GM12878 (cell line): ENCODE results near the gene SLCO3A1. TPM values are rescaled to one million over a fixed set of nuclear protein-coding genes. Genes with fewer than 3 reads are reported as not detected.

Experiments used
- ATAC-seq: fragments of 200-7000 bp; cut with Tn5 transposase; 3 replicates; pipeline ENCODE4 v1.9.1; 2020; ENCODE audit warnings: mild to moderate bottlenecking, moderate library complexity
- BruUV-seq: library from RNA; stranded (reverse); fragments of 400-500 nt; replicated peaks from 2 replicates; lab custom pipeline; 2021; lab: Mats Ljungman, UMichigan
- CTCF ChIA-PET: fragments of 300-600 bp; sonication (Branson Sonifier 250); formaldehyde crosslinking; extraction: SDS; loops from one replicate; lab custom pipeline; 2021; ENCODE audit warnings: inconsistent platforms; lab: Yijun Ruan, JAX
- POLR2A ChIA-PET: fragments of 350-600 bp; formaldehyde crosslinking; extraction: SDS; loops from one replicate; lab custom pipeline; 2021; ENCODE audit warnings: inconsistent platforms; lab: Charles Lee
- RAD21 ChIA-PET: fragments of 300-600 bp; sonication (Branson Sonifier 250); formaldehyde crosslinking; loops from one replicate; lab custom pipeline; 2023; ENCODE audit warnings: antibody characterized with exemption; ENCODE audit not compliant: unreplicated experiment; lab: Charles Lee
- SMC1A ChIA-PET: fragments of 300-600 bp; sonication (Branson Sonifier 250); formaldehyde crosslinking; loops from one replicate; lab custom pipeline; 2023; ENCODE audit not compliant: unreplicated experiment, uncharacterized antibody; lab: Charles Lee
- DNase-seq: peaks from one replicate; pipeline ENCODE4 v3.0.0-alpha.2; 2011; ENCODE audit warnings: low read depth, low spot score
- FAIRE-seq: peaks from 3 replicates; lab custom pipeline; 2011; peaks lifted over from hg19 to GRCh38; lab: Jason Lieb, UNC
- H2AFZ ChIP-seq: 2 replicates; pipeline ENCODE4 v1.6.0; 2011; ENCODE audit warnings: low read depth, low read length, control low read depth; ENCODE audit not compliant: control insufficient read depth
- H3K27ac ChIP-seq: 2 replicates; pipeline ENCODE4 v1.5.1; 2011; ENCODE audit warnings: control low read depth; ENCODE audit not compliant: control insufficient read depth, insufficient read depth
- H3K27me3 ChIP-seq, 2 experiments: replicated peaks in 1 of 2; 2 replicates each; pipeline versions ENCODE4 v1.6.0 to v1.6.1; 2011; ENCODE audit warnings: low read length in 1 of 2; ENCODE audit not compliant: control insufficient read depth in 2 of 2, insufficient read depth in 2 of 2
- H3K36me3 ChIP-seq, 2 experiments: 2 replicates each; pipeline ENCODE4 v1.5.1; 2011; ENCODE audit warnings: low read length in 1 of 2; ENCODE audit not compliant: control insufficient read depth in 2 of 2, insufficient read depth in 2 of 2
- H3K4me1 ChIP-seq: 2 replicates; pipeline ENCODE4 v1.6.1; 2011; ENCODE audit warnings: mild to moderate bottlenecking, low read length, moderate library complexity, mixed read lengths; ENCODE audit not compliant: control insufficient read depth, insufficient read depth
- H3K4me2 ChIP-seq: 2 replicates; pipeline ENCODE4 v1.6.0; 2011; ENCODE audit warnings: control low read depth; ENCODE audit not compliant: control insufficient read depth, insufficient read depth
- H3K4me3 ChIP-seq: fragments of 200-600 bp; sonication (generic); 2 replicates; pipeline ENCODE4 v1.5.1; 2016
- H3K79me2 ChIP-seq: 2 replicates; pipeline ENCODE4 v1.6.0; 2011; ENCODE audit warnings: low read length; ENCODE audit not compliant: control insufficient read depth, insufficient read depth
- H3K9ac ChIP-seq: 2 replicates; pipeline ENCODE4 v1.8.0; 2011; ENCODE audit warnings: low read length, control low read depth, mixed read lengths; ENCODE audit not compliant: control insufficient read depth, insufficient read depth
- H3K9me3 ChIP-seq: replicated peaks from 3 replicates; pipeline ENCODE4 v1.5.1; 2011; ENCODE audit warnings: mild to moderate bottlenecking, low read length; ENCODE audit not compliant: control insufficient read depth, insufficient read depth
- H4K20me1 ChIP-seq: 2 replicates; pipeline ENCODE4 v1.6.0; 2011; ENCODE audit not compliant: control insufficient read depth, insufficient read depth
- BCL11A ChIP-seq: IDR thresholded peaks from 2 replicates; pipeline ENCODE4 v1.6.1; 2011; ENCODE audit warnings: low read depth, low read length
- CHD1 ChIP-seq: IDR thresholded peaks from 2 replicates; pipeline ENCODE4 v1.6.1; 2012; ENCODE audit warnings: low read depth, low read length, improper control_type of control experiment
- EGR1 ChIP-seq, 2 experiments: IDR thresholded peaks; 1 replicate in 1 of 2; 2 replicates in 1 of 2; pipeline ENCODE4 v1.6.1; 2011 to 2012; ENCODE audit warnings: low read depth in 2 of 2, low read length in 2 of 2, borderline replicate concordance in 1 of 2, mild to moderate bottlenecking in 1 of 2, moderate library complexity in 1 of 2
- MTA3 ChIP-seq: IDR thresholded peaks from 2 replicates; pipeline ENCODE4 v1.6.1; 2012; ENCODE audit warnings: low read length, inconsistent platforms, borderline replicate concordance
- NFYA ChIP-seq: IDR thresholded peaks from 2 replicates; pipeline ENCODE4 v1.6.1; 2011; ENCODE audit warnings: low read depth, mild to moderate bottlenecking, low read length, improper control_type of control experiment, borderline replicate concordance
- NRF1 ChIP-seq: conservative IDR thresholded peaks from 2 replicates; pipeline ENCODE4 v1.6.1; 2011; ENCODE audit warnings: mild to moderate bottlenecking, low read depth, low read length, improper control_type of control experiment
- TAF1 ChIP-seq: IDR thresholded peaks from 2 replicates; pipeline ENCODE4 v1.6.1; 2011; ENCODE audit warnings: mild to moderate bottlenecking, low read depth, low read length, borderline replicate concordance
- WGBS: methylation state at CpG from one replicate; pipeline ENCODE4 v1.1.6; 2016; ENCODE audit warnings: low lambda C conversion rate; ENCODE audit not compliant: insufficient replicate concordance, insufficient coverage; ENCODE audit errors: missing lambda C conversion rate; 5-methylcytosine and 5-hydroxymethylcytosine counted together
- in situ Hi-C: fragments of 300-500 bp; cut with MboI; formaldehyde crosslinking; loops from 9 replicates; pipeline ENCODE4 v1.14.3; 2018; ENCODE audit warnings: mixed read lengths
- intact Hi-C: fragments of 100-400 bp; cut with micrococcal nuclease; formaldehyde crosslinking; loops from one replicate; pipeline ENCODE4 v1.14.2; 2022; ENCODE audit not compliant: unreplicated experiment
- polyA plus RNA-seq, 11 experiments: library from polyadenylated mRNA; depleted of rRNA in 4 of 11; unstranded in 6 of 11; stranded (reverse) in 5 of 11; fragments of >200 nt; fragmentation: Nextera tagmentation in 4 of 11; fragmentation: Illumina TruSeq in 1 of 11; extraction: Ambion mirVana in 4 of 11; extraction: Trizol in 1 of 11; gene quantifications; 1 replicate in 1 of 11; 2 replicates in 10 of 11; pipeline versions ENCODE4 v1.2.1 to v1.2.3, GENCODE V29; 2011 to 2016; ENCODE audit warnings: inconsistent platforms in 2 of 11, missing spikeins in 2 of 11, low read depth in 1 of 11
- total RNA-seq, 4 experiments: library from RNA; depleted of rRNA in 3 of 4; stranded (reverse); fragments of >200 nt in 3 of 4; fragmentation: Illumina TruSeq in 1 of 4; extraction: Trizol in 1 of 4; gene quantifications; 2 replicates each; pipeline versions ENCODE4 v1.2.1 to v1.2.3, GENCODE V29; 2013 to 2021
- TF ChIP-seq, protein P1 (sequence below): fragments of 450-650 bp; IDR thresholded peaks from 2 replicates; pipeline ENCODE4 v1.6.1; 2017; ENCODE audit warnings: antibody characterized with exemption, mild to moderate bottlenecking, moderate library complexity
- TF ChIP-seq, protein P2 (sequence below): IDR thresholded peaks from 2 replicates; pipeline ENCODE4 v1.6.1; 2011; ENCODE audit warnings: low read depth, mild to moderate bottlenecking, low read length, moderate library complexity, borderline replicate concordance; ENCODE audit errors: extremely low read depth
- TF ChIP-seq, protein P3 (sequence below): fragments of 450-650 bp; IDR thresholded peaks from 2 replicates; pipeline ENCODE4 v1.6.1; 2016; ENCODE audit warnings: mild to moderate bottlenecking, moderate library complexity, borderline replicate concordance
- TF ChIP-seq, protein P4 (sequence below): IDR thresholded peaks from 2 replicates; pipeline ENCODE4 v1.6.1; 2012; ENCODE audit warnings: low read depth, low read length, improper control_type of control experiment

The SLCO3A1 gene
- total and polyA plus RNA-seq, 10 of the 15 experiments (the other 5 are each of a cell fraction or from before 2014, with no cell fraction given), result 0.05 to 5.9 (median 0.31) TPM

DNA sequence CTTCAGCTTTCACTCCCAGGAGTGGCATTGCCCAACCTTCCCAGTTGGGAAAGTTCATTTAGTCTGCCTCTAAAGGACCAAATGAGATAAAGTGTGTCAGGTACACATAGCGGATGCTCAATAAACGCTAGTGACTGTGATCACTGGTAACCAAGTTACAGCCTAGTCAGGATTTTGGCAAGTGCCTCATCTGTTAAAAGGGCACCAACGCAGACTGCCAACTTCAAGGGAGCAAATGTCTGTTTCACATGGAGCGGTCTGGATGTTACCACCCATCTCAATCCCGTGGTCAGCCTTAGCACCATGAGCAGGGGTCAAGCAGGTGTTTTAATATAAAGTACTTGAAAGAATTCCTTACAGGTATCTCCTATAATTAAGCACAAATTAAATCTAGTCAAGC lies 22.7 kb downstream of the SLCO3A1 start:
- Histone ChIP-seq H3K4me1 (no peaks in the 10 kb centered on the region), H3K79me2 (no peaks in the 10 kb centered on the region), H3K4me2 (no peak overlapping the region), H3K9ac (no peak overlapping the region), H3K27ac (no peak overlapping the region), H3K36me3 (no peaks in the 10 kb centered on the region), H2AFZ (no peak overlapping the region), H3K27me3 (no peaks in the 10 kb centered on the region), H3K4me3 (no peak overlapping the region), H3K9me3 (no peaks in the 10 kb centered on the region), H4K20me1 (no peaks in the 10 kb centered on the region)
- no TSS peak for BruUV-seq
- WGBS, result 35% methylated on average over 5 of the region's 5 CpGs
- POLR2A ChIA-PET, result no interaction called here
- DNase-seq (no peak), ATAC-seq (no peak), FAIRE-seq (no peak)
- SMC1A ChIA-PET, result interaction anchor here (2.1 kb wide), 1 partner anchor 9 kb away, joined by 4 read pairs; no protein-coding TSS in a partner anchor
- intact Hi-C loops (no loop called here), in situ Hi-C loops (no loop called here)
- RAD21 ChIA-PET, result no interaction called here
- CTCF ChIA-PET, result no interaction called here
- TF ChIP-seq EGR1 (IDR thresholded peaks at IDR 0.05; ENCODE audit: borderline replicate concordance in 1 of 2, low read depth in 2 of 2, low read length in 2 of 2) (no peak), BCL11A (no peak), CHD1 (no peak), NRF1 (no peak), MTA3 (no peak), TAF1 (no peak), NFYA (no peak)
- TF ChIP-seq, protein P1, sequence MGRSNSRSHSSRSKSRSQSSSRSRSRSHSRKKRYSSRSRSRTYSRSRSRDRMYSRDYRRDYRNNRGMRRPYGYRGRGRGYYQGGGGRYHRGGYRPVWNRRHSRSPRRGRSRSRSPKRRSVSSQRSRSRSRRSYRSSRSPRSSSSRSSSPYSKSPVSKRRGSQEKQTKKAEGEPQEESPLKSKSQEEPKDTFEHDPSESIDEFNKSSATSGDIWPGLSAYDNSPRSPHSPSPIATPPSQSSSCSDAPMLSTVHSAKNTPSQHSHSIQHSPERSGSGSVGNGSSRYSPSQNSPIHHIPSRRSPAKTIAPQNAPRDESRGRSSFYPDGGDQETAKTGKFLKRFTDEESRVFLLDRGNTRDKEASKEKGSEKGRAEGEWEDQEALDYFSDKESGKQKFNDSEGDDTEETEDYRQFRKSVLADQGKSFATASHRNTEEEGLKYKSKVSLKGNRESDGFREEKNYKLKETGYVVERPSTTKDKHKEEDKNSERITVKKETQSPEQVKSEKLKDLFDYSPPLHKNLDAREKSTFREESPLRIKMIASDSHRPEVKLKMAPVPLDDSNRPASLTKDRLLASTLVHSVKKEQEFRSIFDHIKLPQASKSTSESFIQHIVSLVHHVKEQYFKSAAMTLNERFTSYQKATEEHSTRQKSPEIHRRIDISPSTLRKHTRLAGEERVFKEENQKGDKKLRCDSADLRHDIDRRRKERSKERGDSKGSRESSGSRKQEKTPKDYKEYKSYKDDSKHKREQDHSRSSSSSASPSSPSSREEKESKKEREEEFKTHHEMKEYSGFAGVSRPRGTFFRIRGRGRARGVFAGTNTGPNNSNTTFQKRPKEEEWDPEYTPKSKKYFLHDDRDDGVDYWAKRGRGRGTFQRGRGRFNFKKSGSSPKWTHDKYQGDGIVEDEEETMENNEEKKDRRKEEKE, result no peak
- TF ChIP-seq, protein P2, sequence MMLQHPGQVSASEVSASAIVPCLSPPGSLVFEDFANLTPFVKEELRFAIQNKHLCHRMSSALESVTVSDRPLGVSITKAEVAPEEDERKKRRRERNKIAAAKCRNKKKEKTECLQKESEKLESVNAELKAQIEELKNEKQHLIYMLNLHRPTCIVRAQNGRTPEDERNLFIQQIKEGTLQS, result no peak
- TF ChIP-seq, protein P3, sequence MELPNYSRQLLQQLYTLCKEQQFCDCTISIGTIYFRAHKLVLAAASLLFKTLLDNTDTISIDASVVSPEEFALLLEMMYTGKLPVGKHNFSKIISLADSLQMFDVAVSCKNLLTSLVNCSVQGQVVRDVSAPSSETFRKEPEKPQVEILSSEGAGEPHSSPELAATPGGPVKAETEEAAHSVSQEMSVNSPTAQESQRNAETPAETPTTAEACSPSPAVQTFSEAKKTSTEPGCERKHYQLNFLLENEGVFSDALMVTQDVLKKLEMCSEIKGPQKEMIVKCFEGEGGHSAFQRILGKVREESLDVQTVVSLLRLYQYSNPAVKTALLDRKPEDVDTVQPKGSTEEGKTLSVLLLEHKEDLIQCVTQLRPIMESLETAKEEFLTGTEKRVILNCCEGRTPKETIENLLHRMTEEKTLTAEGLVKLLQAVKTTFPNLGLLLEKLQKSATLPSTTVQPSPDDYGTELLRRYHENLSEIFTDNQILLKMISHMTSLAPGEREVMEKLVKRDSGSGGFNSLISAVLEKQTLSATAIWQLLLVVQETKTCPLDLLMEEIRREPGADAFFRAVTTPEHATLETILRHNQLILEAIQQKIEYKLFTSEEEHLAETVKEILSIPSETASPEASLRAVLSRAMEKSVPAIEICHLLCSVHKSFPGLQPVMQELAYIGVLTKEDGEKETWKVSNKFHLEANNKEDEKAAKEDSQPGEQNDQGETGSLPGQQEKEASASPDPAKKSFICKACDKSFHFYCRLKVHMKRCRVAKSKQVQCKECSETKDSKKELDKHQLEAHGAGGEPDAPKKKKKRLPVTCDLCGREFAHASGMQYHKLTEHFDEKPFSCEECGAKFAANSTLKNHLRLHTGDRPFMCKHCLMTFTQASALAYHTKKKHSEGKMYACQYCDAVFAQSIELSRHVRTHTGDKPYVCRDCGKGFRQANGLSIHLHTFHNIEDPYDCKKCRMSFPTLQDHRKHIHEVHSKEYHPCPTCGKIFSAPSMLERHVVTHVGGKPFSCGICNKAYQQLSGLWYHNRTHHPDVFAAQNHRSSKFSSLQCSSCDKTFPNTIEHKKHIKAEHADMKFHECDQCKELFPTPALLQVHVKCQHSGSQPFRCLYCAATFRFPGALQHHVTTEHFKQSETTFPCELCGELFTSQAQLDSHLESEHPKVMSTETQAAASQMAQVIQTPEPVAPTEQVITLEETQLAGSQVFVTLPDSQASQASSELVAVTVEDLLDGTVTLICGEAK, result no peak
- TF ChIP-seq, protein P4, sequence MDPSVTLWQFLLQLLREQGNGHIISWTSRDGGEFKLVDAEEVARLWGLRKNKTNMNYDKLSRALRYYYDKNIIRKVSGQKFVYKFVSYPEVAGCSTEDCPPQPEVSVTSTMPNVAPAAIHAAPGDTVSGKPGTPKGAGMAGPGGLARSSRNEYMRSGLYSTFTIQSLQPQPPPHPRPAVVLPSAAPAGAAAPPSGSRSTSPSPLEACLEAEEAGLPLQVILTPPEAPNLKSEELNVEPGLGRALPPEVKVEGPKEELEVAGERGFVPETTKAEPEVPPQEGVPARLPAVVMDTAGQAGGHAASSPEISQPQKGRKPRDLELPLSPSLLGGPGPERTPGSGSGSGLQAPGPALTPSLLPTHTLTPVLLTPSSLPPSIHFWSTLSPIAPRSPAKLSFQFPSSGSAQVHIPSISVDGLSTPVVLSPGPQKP, result no peak
